RKO (cell line): Measurements from ENCODE around the gene KRTAP2-1.
"Not testable (repeated sequence)": the region's sequence is repeated elsewhere in the genome, so short reads cannot be mapped to it uniquely, and the experiment has no call there.

ENCODE experiments used
- DNase-seq: peaks from one replicate; pipeline ENCODE4 v3.0.0-alpha.2; 2016; ENCODE audit warnings: low spot score

Gene KRTAP2-1

DNA sequence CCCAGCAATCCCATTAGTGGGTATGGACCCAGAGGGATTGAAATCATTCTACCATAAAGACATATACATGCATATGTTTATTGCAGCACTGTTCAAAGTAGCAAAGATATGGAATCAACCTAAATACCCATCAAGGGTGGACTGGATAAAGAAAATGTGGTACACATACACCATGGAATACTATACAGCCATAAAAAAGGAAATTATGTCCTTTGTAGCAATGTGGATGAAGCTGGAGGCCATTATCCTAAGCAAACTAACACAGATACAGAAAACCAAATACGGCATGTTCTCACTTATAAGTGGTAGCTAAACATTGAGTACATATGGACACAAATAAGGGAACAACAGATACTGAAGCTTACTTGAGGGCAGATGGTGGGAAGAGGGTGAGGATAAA is 10.4 kb upstream of the KRTAP2-1 start:
- no peak for DNase-seq

DNA sequence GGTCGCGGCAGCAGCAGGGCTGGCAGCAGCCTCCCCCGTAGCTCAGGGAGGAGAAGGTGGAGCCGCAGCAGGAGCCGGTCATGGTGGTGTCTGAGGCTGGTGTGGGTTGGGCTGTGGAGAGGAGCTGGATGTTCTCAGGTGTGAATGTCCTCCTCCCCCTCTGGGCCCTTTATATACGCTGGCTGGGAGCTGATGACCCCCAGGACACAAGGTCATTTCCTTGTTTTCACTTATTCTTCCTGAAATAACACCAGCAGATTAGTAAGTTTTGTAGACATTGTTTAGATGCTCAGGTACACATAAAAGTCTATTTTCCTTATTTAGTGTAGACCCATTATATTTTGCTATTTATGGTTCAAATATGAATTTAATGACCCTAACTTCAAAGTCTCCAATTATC is 8.0 kb upstream of the KRTAP2-1 start, which contains the start of gene KRTAP2-2:
KRTAP2-2 (minus strand) TSS at position 101 of the 400 bp plus-strand sequence; CDS start at position 82, 19 bp downstream.
- DNase-seq = not testable (repeated sequence)

DNA sequence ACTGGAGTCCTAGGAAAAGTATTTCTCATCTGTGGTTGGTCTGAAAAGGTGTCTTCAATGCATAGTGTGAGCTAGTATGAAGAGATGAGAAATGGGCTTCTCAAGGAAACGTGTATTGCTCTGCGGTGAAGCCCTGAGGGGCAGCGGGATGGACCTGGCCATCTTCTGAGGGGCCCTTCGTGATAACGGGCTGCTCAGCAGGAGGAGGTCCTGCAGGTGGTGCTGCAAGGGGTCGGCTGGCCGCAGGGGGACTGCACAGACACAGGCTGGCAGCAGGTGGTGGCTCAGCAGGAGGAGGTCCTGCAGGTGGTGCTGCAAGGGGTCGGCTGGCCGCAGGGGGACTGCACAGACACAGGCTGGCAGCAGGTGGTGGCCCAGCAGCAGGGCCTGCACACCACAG is 7.4 kb upstream of the KRTAP2-1 start:
- DNase-seq = not testable (repeated sequence)

DNA sequence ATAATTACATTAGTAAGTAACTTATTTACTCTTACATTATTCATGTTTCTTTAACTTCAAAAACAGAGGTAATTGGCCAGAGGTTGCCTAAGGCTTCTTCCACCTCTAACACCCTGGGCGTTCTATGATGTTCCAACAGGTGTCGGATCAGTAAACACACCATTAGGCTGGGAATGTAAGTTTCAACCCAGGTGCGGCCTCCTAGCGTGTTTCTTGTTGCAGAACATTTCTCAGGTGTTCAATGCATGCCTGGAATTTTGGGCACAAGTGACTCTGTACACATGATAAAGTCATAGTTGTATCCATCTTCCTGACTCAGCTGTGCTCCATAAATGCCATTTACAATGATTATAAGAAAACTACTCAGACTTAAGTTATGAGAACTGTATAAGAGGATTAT is 6.9 kb upstream of the KRTAP2-1 start:
- no peak for DNase-seq

DNA sequence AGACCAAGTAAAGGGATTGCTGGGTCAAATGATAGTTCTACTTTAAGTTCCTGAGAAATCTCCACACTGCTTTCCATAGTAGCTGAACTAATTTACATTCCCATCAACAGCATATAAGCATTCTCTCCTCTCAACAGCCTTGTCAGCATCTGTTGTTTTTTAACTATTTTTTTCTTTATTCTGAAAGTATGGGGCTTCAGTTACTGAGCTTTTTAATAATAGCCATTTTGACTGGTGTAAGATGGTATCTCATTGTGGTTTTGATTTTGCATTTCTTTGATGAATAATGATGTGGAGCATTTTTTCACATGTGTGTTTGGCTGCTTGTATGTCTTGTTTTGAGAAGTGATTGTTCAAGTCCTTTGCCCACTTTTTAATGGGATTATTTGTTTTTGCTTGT is 5.5 kb upstream of the KRTAP2-1 start:
- DNase-seq = no peak

DNA sequence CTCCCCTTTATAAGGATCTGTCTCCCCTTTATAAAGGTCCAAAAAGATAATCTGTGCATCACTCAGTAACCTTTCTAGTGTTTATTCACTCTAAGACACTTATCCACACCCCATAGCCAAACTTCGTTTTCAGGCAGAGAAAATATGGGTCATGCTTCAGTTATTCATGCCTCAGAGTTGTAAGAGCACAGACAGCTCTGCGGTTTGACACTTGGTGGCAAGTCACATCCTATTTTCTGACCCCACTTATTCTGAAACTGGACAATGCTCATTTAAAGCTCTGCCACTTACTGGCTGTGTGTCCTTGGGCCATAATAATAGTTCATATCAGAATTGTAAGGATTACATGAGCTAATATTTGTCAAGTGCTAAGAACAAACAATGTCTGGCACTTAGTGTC is 2.0 kb upstream of the KRTAP2-1 start:
- DNase-seq = peak; percentile 56

DNA sequence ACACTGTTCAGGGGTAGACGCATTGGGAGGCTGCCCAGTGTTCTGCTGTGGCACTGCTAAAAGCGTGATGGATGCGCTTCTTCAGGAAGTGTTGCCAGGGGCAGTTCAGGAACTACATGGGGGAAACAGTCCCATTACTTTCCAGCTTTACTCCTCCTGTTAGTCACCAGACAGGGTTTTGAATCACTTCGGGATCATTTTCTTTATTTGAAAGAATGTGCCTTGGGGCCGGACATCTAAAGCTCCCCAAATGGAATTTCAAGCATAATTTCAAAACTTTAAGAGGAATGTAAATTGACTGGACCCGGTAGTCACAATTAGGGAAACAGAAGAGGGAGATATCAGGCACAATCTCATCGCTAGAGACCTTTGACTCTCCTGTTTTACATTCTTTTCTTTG is 1.3 kb upstream of the KRTAP2-1 start:
- no peak for DNase-seq

DNA sequence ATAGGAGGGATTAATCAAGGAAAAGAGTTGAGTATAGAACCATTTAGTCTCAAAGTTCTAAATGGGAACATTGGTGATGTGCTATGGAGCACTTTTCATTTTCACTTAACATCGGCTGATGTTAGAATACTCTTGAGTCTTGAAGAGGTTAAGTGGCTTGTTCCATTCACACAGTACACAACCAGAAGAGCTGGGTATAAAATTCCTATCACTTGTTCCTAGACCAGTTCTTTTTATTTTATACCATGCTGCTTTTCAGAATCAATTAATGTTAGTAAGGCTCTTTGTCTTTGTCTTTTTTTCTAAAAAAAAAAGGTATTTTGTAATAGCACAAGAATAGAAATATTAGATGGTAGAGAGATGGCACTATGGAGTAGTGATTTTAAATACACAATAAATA is 4.2 kb downstream of the KRTAP2-1 start:
- no peak for DNase-seq

DNA sequence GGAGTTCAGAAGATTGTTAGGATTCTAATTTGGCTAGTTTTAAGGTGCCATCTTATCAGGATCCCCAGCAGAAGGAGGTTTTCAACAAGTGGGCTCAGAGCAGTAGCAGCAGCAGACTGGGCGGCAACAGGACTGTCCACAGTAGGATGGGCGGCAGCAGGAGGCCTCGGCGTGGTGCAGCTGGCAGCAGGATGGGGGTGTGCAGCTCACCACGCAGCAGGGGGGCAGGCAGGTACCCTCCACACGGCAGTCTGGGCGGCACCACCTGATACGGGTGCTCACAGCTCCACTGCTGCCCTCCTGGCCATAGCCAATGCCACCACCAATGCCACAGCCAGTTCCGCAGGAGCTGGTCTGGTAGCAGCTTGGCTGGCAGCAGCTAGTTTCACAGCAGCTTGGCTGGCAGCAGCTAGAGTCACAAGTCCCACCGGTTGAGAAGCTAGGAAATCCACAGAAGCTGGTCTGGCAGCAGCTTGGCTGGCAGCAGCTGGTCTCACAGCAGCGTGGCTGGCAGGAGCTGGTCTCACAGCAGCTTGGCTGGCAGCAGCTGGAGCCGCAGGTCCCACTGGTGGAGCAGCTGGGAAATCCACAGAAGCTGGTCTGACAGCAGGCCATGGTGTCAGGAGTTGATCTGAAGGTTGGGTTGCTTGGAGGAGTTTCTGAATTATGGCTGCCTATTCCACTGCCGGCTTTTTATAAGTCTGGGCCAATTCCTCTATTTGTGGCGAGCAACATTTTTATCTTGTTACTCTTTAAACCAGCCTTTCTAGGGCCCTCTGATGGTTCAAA is 6.1 kb downstream of the KRTAP2-1 start, which contains the start of gene KRTAP1-1:
KRTAP1-1 (minus strand) TSS at position 668 of the 789 bp plus-strand sequence; CDS start at position 615, 53 bp downstream.
- not testable (repeated sequence) for DNase-seq

DNA sequence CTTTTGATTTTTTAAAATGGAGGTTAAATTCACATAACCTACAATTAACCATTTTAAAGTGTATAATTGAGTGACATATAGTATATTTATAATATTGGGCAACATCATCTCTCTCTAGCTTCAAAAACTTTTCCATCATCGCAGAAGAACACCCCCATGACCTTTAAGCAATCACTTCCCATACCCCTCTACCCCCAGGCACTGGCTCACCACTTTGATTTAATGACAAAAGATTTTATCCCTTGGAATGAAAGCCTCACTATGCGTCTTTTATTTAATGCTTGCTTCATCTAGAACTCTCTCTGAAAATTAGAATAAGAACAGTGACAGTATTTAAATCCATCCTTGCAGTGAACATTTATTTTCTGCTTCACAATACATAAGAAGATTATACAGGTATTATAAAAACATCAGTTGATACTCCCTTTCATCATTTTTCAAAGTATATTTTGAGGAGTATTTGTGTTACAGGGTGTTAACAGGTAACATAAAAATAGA is 9.2 kb downstream of the KRTAP2-1 start:
- DNase-seq = no peak

DNA sequence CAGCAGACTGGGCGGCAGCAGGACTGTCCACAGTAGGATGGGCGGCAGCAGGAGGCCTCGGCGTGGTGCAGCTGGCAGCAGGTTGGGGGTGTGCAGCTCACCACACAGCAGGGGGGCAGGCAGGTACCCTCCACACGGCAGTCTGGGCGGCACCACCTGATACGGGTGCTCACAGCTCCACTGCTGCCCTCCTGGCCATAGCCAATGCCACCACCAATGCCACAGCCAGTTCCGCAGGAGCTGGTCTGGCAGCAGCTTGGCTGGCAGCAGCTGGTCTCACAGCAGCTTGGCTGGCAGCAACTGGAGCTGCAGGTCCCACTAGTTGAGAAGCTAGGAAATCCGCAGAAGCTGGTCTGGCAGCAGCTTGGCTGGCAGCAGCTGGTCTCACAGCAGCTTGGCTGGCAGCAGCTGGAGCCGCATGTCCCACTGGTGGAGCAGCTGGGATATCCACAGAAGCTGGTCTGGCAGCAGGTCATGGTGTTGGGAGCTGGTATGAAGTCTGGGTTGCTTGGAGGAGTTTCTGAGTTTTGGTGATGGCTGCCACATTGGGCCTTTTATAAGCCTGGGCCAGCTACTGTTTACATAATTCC is 12.7 kb downstream of the KRTAP2-1 start, which contains the start of gene KRTAP1-3:
KRTAP1-3 (minus strand) TSS at position 529 of the 590 bp plus-strand sequence; CDS start at position 476, 53 bp downstream.
- not testable (repeated sequence) for DNase-seq

DNA sequence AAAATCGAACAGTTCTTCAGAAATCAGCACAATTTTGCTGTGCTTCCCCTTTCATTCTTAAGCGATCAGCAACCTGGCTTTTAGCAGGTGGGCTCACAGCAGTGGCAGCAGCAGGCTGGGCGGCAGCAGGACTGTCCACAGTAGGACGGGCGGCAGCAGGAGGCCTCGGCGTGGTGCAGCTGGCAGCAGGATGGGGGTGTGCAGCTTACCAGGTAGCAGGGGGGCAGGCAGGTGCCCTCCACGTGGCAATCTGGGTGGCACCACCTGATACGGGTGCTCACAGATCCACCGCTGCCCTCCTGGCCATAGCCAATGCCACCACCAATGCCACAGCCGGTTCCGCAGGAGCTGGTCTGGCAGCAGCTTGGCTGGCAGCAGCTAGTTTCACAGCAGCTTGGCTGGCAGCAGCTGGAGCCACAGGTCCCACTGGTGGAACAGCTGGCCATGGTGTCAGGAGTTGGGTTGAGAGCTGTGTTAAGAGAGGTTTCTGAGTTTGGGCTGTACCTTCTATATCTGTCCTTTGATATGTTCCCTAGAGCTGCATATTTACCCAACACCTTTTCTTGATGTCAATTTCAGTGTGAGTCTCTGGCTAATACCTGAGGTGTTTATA is 17.4 kb downstream of the KRTAP2-1 start, which contains the start of gene KRTAP1-4:
KRTAP1-4 (minus strand) TSS at position 563 of the 613 bp plus-strand sequence; CDS start at position 446, 117 bp downstream.
- DNase-seq = no peak

DNA sequence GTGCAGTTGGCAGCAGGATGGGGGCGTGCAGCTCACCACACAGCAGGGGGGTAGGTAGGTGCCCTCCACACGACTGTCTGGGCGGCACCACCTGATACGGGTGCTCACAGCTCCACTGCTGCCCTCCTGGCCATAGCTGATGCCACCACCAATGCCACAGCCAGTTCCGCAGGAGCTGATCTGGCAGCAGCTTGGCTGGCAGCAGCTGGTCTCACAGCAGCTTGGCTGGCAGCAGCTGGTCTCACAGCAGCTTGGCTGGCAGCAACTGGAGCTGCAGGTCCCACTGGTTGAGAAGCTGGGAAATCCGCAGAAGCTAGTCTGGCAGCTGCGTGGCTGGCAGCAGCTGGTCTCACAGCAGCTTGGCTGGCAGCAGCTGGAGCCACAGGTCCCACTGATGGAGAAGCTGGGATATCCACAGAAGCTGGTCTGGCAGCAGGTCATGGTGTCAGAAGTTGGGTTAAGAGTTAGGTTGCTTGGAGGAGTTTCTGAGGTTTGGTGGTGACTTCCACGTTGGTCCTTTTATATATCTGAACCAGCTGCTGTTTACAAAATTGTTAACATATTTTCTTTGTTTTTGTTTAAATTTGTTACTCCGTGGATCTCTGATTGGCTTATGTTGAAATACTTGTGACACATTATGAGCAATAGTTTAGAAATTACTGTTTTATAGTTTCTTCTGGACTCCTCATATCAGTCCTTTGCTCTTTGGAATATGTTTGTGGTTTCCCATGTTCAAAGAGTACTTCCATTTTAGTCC is 20.2 kb downstream of the KRTAP2-1 start, which contains the start of gene KRTAP1-5:
KRTAP1-5 (minus strand) TSS at position 494 of the 757 bp plus-strand sequence; CDS start at position 441, 53 bp downstream.
- peak; percentile 14 for DNase-seq

DNA sequence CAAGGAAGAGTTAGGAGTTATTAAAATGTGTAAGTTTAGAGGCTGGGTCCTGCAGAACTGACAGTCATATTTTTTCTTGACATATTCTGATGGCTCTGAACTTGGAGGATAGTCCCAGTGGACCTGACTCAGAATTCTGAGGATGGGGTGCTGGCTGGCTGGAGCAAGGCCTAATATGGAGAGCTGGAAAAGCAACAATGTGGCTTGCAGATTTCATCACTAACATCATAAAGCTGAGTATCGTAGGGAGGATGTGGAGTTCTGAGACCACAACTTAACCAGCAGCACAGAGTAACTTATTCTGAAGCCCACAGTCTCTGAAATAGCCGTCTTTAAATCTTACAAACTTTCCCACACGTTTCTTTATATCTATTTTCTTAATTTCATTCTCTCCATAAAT is 22.4 kb downstream of the KRTAP2-1 start:
- DNase-seq = no peak

DNA sequence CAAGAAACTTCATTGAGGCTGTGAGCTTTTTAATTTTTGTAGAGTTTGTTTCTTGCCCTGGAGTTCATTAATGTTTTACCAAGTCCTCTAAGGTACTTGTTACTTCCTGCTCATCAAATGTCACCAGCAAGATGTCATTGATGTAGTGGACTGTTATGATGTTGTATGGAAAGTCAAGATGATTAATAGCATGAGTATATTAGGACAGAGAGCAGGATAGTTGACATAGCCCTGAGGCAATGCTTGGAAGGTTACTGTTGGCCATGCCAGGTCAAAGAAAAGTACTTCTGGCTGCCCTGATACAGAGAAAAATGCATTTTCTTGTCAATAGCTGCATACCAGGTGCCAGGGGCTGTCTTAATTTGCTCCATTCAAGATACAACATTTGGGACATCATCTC is 26.8 kb downstream of the KRTAP2-1 start:
- DNase-seq = no peak

DNA sequence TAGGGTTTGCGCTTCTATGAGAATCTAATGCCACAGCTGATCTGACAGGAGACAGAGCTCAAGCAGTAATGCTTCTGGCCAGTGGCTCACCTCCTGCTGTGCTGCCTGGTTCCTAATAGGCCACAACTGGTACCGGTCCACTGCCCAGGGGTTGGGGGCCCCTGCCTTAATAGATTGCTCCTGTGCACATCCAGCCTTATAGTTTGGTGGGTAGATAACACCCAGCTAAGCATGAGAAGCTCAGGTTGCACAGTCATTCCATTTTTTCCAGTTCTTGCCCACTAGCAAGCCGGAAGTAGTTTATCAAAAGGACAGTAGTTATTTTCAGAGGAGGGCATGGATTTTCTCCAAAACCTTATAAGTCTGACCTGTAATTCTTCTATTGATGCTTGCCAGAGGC is 27.7 kb downstream of the KRTAP2-1 start:
- no peak for DNase-seq

DNA sequence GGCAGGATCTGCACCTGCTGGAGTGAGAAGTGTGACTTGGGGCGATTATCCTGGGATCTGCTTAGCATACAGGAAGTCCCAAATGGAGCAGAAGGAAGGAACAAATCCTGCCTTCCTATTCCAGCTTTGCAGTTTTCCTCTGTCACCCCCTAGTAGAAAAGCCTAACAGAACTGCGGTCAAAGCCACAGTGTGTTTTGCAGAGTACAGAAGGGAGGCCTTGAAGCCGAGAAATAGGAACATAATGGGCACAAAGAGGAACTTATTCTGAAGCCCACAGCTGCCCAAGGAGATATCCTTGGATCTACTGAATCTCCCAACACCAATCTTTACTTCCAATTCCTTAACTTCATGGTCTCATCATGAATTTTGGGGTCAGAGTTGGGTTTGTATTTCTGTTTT is 28.6 kb downstream of the KRTAP2-1 start:
- DNase-seq = no peak

DNA sequence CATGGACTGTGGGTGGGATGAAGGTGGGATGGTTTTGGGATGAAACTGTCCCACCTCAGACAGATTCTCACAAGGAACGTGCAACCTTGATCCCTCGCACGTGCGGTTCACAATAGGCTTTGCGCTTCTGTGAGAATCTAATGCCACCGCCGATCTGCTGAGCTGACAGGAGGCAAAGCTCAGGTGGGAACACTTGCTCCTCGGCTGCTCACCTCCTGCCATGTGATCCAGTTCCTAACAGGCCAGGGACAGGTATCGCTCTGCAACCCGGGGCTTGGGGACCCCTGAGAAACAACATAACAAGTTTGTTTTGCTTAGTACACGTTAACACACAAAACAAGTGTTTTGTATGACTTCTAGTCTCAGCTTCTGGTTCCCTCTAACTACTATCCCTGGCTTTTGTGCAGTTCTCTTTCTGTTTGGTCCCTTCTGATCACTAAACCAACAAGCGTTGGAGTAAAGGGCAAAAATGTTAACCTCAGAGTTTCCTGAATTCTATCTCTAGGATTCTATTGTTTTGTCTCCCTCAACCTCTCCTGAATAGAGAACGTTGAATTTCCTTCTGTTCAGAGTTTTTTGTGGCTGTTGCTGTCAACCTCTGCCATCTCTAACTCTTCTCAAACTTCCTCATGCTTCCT is 30.4 kb downstream of the KRTAP2-1 start:
- no peak for DNase-seq

DNA sequence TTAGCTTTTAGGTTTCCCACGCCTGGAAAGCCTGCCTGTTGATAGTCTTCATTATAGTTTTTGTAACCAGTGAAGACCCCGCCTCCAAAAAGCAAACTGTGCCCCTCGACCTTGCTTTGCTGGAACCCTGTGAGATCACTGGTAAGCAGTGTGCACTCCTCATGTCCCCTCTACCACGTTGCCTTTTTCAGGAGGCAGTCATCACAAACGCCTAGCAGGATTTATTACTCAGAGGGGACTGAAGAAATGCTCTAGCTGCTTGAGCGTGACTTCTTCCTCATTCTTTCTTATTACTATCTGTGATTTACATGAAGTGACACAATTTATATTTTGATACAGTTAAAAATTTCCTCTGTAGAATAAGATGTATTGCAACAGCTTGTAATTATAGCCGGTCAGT is 31.7 kb downstream of the KRTAP2-1 start:
- no peak for DNase-seq

DNA sequence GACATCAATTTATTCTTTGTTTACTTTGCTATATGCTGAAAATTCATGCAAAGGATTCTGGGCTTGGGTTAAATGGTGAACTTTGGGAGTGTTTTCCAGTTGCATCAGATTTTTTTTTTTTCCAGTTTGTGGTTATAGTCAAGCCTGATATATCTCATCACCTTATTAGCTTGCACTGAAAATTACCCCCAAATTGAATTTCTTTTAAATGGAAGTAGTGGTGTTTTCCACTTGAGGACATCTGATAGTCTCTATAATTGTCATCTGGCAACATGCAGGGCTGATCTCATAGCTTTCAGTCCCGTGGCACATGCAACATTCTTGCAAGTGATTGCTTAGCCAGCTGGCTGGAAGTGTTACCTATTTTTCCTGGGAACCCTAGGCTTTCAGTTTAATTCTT is 33.5 kb downstream of the KRTAP2-1 start:
- DNase-seq = no peak

DNA sequence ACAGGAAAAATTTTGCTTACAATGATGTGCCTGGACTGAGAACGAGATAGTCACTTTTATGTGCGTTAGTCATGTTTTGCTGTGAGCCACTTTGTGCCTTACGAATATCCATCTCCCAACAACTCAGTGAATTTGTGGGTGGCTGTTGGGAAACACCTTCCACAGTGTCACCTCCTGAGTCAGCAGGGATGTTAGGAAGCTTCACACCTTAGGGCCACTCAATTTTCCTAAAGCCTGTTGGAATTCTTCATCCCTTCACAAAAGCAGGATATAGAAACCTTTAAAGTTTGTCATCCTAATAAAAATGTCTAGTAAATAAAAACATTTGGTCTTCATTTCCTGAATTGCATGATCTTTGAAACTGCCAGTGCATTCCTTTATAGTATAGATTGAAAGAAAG is 33.9 kb downstream of the KRTAP2-1 start:
- DNase-seq = peak; percentile 18
